Measurements from ENCODE around the gene NVL. TPM values are rescaled to one million over a fixed set of nuclear protein-coding genes. Genes with fewer than 3 reads are reported as not detected.

The NVL gene
- polyA plus RNA-seq, 1 donor from 2014 or later: 77.3 TPM

- no peaks in the 10 kb centered on the region for H3K36me3 ChIP-seq (ENCODE audit: insufficient read depth, low read length)
- no peaks in the 10 kb centered on the region for H3K79me2 ChIP-seq (replicated peaks; ENCODE audit: insufficient read depth, low read length)
- H3K9me2 ChIP-seq (ENCODE audit: insufficient read depth, low read length): no peaks in the 10 kb centered on the region
- no peaks in the 10 kb centered on the region for H3F3A ChIP-seq (ENCODE audit: insufficient read depth, low read length, poor library complexity, severe bottlenecking)
- no peak overlapping the region for H3K4me3 ChIP-seq (ENCODE audit: low read length)
- no peak overlapping the region for H3K27ac ChIP-seq (ENCODE audit: low read length)
- TF ChIP-seq EP300 (conservative IDR thresholded peaks at IDR 0.05; ENCODE audit: poor library complexity, severe bottlenecking) (no peak), MXI1 (conservative IDR thresholded peaks at IDR 0.05; ENCODE audit: poor library complexity, severe bottlenecking) (no peak), RAD21 (conservative IDR thresholded peaks at IDR 0.05) (no peak), TAF1 (IDR thresholded peaks at IDR 0.05; ENCODE audit: low read depth) (no peak), REST (IDR thresholded peaks at IDR 0.05; ENCODE audit: borderline replicate concordance) (no peak), SMC3 (conservative IDR thresholded peaks at IDR 0.05; ENCODE audit: poor library complexity) (no peak), POLR2AphosphoS5 (IDR thresholded peaks at IDR 0.05) (no peak), CTCF (IDR thresholded peaks at IDR 0.05; ENCODE audit: poor library complexity, severe bottlenecking) (no peak)
- H2AFZ ChIP-seq (ENCODE audit: low read depth, low read length): no peak overlapping the region
- H3K4me2 ChIP-seq (ENCODE audit: low read length): no peak overlapping the region
- no peaks in the 10 kb centered on the region for H4K20me1 ChIP-seq (ENCODE audit: insufficient read depth)
- H3K9ac ChIP-seq (ENCODE audit: low read length): no peak overlapping the region
- no peaks in the 10 kb centered on the region for H3K27me3 ChIP-seq (ENCODE audit: insufficient read depth, low read depth, low read length)
- no peaks in the 10 kb centered on the region for H3K9me3 ChIP-seq (ENCODE audit: low read length)
These were observed 92.7 kb downstream of the NVL start for GRCh38 chr1:224237119-224237881.

- Histone ChIP-seq H3K27me3 (ENCODE audit: insufficient read depth, low read depth, low read length) (no peaks in the 10 kb centered on the region), H3F3A (ENCODE audit: insufficient read depth, low read length, poor library complexity, severe bottlenecking) (no peaks in the 10 kb centered on the region), H3K9me3 (ENCODE audit: low read length) (no peaks in the 10 kb centered on the region), H2AFZ (ENCODE audit: low read depth, low read length) (no peak overlapping the region), H3K79me2 (replicated peaks; ENCODE audit: insufficient read depth, low read length) (no peaks in the 10 kb centered on the region), H3K4me2 (ENCODE audit: low read length) (no peak overlapping the region), H3K27ac (ENCODE audit: low read length) (no peak overlapping the region), H3K9ac (ENCODE audit: low read length) (no peak overlapping the region), H3K36me3 (ENCODE audit: insufficient read depth, low read length) (no peaks in the 10 kb centered on the region), H3K4me3 (ENCODE audit: low read length) (no peak overlapping the region), H4K20me1 (ENCODE audit: insufficient read depth) (no peaks in the 10 kb centered on the region), H3K9me2 (ENCODE audit: insufficient read depth, low read length) (no peaks in the 10 kb centered on the region)
- TF ChIP-seq TAF1 (IDR thresholded peaks at IDR 0.05; ENCODE audit: low read depth) (no peak), CTCF (IDR thresholded peaks at IDR 0.05; ENCODE audit: poor library complexity, severe bottlenecking) (no peak), MXI1 (conservative IDR thresholded peaks at IDR 0.05; ENCODE audit: poor library complexity, severe bottlenecking) (no peak)
These were observed 94.0 kb downstream of the NVL start for GRCh38 chr1:224235813-224236493.

Data from neural cell (in vitro differentiated cells).